Esophagus squamous epithelium (tissue), 4 donors: ENCODE measurements around the gene PCARE.

Source experiments
- POLR2A ChIP-seq, 4 donors: fragments of 450-650 bp; IDR thresholded peaks; one replicate each; pipeline ENCODE4 v1.6.1; 2017; ENCODE audit warnings: antibody characterized with exemption in 4 of 4, mild to moderate bottlenecking in 4 of 4, moderate library complexity in 3 of 4
- TF ChIP-seq, protein P1 (sequence below), 6 experiments: fragments of 450-650 bp in 4 of 6; fragments of 200-600 bp in 2 of 6; sonication (generic) in 2 of 6; IDR thresholded peaks; one replicate each; pipeline ENCODE4 v1.5.1; 2016 to 2019; ENCODE audit warnings: antibody characterized with exemption in 6 of 6, mild to moderate bottlenecking in 4 of 6, moderate library complexity in 4 of 6

DNA sequence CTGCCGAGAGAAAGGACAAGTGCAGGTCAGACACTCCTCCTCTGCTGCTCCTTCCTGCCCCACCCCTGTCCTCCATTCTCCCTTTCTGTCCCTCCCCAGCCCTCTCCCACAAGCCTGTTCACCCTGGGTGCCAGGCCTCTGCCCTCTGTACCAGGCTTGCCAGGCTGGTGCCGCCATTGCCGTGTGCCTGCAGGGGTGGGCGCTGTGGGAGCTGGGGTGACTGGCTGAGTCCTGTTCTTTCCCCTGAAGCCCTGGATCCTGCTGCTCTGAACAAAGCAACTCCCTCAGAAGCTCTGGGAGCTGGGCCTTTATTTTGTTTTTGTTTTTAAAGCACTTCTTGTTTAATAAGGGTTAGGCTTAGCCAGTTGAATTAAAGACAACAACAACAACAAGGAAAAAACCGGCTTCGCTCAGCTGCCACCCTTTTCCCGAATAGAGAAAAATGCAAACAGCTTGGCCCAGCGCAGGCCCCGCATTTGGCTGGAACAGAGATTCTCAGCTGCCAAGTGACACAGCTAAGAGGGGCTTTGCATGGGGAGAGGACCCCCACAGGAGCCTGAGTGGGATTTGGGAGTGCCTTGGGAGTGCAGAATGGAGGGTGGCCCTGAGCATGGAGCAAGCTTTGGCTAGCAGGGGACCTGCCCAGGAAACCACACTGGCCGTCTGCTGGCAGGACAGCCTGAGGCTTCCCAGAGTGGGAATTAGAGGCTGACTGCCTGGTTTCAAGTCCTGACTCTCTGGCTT lies 9.1 kb downstream of the PCARE start:
- TF ChIP-seq, protein P1, sequence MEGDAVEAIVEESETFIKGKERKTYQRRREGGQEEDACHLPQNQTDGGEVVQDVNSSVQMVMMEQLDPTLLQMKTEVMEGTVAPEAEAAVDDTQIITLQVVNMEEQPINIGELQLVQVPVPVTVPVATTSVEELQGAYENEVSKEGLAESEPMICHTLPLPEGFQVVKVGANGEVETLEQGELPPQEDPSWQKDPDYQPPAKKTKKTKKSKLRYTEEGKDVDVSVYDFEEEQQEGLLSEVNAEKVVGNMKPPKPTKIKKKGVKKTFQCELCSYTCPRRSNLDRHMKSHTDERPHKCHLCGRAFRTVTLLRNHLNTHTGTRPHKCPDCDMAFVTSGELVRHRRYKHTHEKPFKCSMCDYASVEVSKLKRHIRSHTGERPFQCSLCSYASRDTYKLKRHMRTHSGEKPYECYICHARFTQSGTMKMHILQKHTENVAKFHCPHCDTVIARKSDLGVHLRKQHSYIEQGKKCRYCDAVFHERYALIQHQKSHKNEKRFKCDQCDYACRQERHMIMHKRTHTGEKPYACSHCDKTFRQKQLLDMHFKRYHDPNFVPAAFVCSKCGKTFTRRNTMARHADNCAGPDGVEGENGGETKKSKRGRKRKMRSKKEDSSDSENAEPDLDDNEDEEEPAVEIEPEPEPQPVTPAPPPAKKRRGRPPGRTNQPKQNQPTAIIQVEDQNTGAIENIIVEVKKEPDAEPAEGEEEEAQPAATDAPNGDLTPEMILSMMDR (IDR thresholded peaks at IDR 0.05) = no peak
- TF ChIP-seq POLR2A (IDR thresholded peaks at IDR 0.05) = no peak
